Fibroblast of villous mesenchyme (primary cell): ENCODE measurements around the gene FNDC1. TPM values are rescaled to one million over a fixed set of nuclear protein-coding genes. Genes with fewer than 3 reads are reported as not detected.

Source experiments
- DNase-seq: peaks from one replicate; pipeline ENCODE4 v3.0.0-alpha.2; 2010; ENCODE audit warnings: low read depth
- H3K4me3 ChIP-seq: 2 replicates; pipeline ENCODE4 v1.5.1; 2011; ENCODE audit warnings: low read depth, mild to moderate bottlenecking, low read length
- total RNA-seq: library from RNA; depleted of rRNA; stranded (reverse); fragments of >200 nt; gene quantifications from 2 replicates; pipeline ENCODE4 v1.2.3, GENCODE V29; 2012
- TF ChIP-seq, protein P1 (sequence below): IDR thresholded peaks from 2 replicates; pipeline ENCODE4 v1.5.1; 2012; ENCODE audit warnings: low read depth, mild to moderate bottlenecking, low read length; ENCODE audit not compliant: insufficient read depth

Gene FNDC1
- total RNA-seq, 1 donor = under 0.01 TPM

DNA sequence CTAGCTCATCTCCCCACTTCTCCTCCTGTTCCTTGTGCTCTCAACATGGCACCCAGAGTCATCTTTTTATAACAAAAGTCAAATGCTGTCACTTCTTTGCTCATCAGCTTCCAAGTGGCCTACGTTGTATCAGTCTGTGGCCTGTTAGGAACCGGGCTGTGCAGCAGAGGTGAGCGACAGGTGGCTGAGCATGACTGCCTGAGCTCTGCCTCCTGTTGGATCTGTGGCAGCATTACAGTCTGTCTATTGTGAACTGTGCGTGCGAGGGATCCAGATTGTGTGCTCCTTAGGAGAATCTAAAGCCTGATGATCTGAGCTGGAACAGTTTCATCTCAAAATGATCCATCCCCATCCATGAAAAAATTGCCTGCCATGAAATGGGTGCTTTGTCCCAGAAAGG lies 129.6 kb downstream of the FNDC1 start:
- TF ChIP-seq, protein P1, sequence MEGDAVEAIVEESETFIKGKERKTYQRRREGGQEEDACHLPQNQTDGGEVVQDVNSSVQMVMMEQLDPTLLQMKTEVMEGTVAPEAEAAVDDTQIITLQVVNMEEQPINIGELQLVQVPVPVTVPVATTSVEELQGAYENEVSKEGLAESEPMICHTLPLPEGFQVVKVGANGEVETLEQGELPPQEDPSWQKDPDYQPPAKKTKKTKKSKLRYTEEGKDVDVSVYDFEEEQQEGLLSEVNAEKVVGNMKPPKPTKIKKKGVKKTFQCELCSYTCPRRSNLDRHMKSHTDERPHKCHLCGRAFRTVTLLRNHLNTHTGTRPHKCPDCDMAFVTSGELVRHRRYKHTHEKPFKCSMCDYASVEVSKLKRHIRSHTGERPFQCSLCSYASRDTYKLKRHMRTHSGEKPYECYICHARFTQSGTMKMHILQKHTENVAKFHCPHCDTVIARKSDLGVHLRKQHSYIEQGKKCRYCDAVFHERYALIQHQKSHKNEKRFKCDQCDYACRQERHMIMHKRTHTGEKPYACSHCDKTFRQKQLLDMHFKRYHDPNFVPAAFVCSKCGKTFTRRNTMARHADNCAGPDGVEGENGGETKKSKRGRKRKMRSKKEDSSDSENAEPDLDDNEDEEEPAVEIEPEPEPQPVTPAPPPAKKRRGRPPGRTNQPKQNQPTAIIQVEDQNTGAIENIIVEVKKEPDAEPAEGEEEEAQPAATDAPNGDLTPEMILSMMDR = no peak
- no peak overlapping the region for H3K4me3 ChIP-seq
- DNase-seq = no peak

DNA sequence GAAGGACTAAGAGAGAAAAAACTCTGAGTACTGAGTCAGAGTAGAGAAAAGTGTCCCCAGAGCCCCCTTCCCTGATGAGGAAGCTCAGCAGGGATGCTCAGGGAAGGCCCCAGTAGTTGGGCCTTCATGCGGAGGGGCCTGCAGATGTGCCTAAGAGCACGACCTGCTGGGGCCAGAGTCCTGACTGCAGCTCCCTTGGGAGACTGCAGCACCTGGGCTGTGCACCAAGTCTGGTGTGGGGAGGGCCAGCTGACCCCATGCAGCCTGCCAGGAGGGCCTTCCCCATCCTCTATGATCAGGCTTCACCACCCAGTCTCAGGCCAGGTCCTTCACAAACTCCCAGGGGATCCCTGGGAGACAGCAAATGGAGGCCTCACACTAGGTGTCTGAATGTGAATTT lies 130.4 kb downstream of the FNDC1 start:
- DNase-seq = no peak
- TF ChIP-seq, protein P1 = no peak
- no peak overlapping the region for H3K4me3 ChIP-seq

DNA sequence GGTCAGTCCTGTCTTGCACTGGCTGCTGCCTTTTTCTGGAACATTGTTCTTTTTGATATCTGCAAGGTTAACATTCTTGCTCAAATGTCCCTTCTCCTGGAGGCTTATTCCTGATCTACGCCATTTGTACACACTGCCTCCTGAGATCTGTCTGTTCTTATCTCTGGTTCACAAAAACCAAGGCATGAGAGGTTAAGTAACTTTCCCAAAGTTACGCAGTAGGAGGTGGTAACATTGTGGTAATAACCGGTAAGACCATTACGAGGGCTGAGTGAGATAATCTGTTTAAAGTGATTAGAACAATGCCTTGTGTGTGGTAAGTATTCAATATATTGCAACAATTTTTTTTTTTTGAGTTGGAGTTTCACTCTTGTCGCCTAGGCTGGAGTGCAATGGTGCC lies 132.1 kb downstream of the FNDC1 start:
- H3K4me3 ChIP-seq = no peak overlapping the region
- TF ChIP-seq, protein P1 = no peak
- DNase-seq = no peak

DNA sequence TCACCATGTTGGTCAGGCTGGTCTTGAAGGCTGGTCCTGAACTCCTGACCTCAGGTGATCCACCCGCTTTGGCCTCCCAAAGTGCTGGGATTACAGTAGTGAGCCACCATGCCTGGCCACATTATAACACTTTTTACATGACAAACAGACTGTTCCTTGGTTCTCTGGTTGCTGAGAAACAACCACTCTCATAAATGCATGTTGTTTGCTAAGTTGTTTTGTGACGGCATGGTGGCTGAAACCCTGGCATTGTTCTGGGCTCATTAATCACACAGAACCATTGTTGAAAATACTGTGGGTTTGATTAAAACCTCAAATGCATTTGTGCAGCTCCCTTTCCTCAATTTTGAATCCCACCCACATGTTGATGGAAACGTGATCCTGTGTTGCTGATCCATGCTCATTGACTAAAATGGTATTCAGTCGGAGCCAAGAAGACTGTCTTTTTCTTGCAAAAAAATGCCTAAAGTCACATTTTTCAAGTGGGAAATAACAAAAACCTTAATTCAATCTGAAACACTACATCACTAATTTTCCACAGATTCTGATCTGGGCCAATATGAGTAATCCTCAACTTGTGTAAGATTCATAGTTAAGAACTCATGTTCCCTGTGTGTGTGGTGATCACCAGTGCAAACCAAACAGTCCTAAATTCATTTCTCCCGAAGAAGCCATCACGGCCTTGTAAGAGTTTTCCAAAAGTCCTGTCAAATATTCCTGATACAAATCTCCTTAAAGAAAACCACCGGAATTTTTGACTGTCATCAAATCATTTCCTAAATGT lies 132.8 kb downstream of the FNDC1 start:
- no peak for DNase-seq
- TF ChIP-seq, protein P1 = no peak
- no peak overlapping the region for H3K4me3 ChIP-seq

DNA sequence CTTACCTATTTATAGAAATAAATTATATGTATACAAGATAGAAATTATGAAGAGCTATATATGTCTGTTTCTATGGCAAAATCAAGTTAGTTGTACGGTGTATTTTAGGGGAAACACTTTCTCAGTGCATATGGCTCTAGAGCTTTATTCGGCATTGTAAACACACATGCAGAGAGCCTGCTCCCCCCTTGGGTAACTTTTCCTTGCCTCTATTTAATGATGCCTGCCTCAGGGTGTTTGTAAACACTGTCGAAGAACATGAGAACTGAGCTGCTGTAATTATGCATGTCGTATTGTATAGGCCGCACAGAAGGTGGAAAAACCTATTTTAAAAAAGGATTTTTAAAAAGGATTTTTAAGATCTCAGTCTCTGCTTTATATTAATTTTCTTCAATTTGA lies 133.4 kb downstream of the FNDC1 start:
- TF ChIP-seq, protein P1 = no peak
- no peak for DNase-seq
- H3K4me3 ChIP-seq = no peak overlapping the region

DNA sequence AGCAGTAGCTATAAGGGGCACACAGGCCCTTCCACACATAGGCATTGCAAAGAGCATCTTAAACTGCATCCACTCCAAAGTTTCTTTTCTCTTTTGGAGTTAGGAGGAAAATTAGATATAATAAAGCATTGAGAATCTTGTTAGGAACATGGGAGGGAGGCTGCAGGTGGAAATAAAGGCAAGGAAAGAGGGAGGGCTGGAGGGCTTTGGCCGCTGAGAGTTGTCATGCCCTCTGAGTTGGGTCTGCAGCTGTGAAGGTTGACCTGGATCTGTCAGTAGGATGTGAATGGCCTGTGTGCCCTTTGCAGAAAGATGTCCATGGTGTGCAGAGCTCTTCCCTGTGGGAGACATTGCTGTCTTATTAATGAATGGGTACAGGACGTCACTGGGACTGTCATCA lies 134.0 kb downstream of the FNDC1 start:
- DNase-seq = no peak
- TF ChIP-seq, protein P1 = no peak
- no peak overlapping the region for H3K4me3 ChIP-seq

DNA sequence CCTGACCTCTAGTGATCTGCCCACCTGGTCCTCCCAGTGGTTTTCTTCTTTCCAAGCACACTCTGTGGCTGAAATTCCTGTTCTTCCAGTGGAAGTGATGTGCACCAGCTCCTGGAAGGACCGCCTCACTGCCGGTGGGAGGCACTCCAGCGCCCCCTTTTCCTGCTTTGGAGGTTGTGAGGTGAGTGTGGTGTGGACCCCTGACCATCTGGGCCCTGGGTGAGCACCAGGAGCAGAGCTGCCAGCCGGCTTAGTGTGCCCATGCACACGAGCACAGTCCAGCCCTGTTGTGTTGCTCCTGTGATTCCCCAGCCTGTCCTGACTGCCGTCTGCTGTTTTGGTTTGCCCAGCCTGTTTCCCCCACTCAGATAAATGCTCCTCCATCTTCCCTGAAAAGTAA lies 134.6 kb downstream of the FNDC1 start:
- no peak overlapping the region for H3K4me3 ChIP-seq
- TF ChIP-seq, protein P1 = no peak
- DNase-seq = no peak
